ENCODE data around the gene BTBD9. TPM values are rescaled to one million over a fixed set of nuclear protein-coding genes. Genes with fewer than 3 reads are reported as not detected.

BTBD9 gene
- total RNA-seq, 1 experiment from 2014 or later: 19.4 TPM

DNA sequence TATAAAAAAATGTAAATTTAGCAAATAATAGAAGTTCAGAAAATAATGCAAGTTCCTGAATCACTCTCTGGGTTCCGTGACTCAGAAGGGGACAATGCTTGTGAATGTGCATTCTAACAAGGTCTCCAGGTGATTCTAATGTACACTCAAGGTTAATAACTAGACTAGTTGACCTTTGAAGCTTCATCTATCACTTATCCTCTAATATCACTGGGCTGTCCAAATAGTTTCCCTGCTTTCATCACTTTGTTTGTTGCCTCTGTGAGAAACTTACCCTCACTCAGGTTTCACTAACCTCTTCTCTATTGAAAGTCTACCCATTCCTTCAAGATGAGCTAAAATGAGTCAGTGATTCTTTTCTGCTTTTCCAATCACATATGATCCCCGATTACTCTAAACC lies 189.0 kb downstream of the BTBD9 start:
- H3K36me3 Mint-ChIP-seq (ENCODE audit: insufficient read depth, unreplicated experiment): no peaks in the 10 kb centered on the region
- no peak overlapping the region for H3K27ac Mint-ChIP-seq (ENCODE audit: unreplicated experiment)
- no peak for DNase-seq
- no peaks in the 10 kb centered on the region for H3K4me1 Mint-ChIP-seq (ENCODE audit: low read depth, unreplicated experiment)
- CTCF ChIA-PET: no interaction called here
- H3K9me3 Mint-ChIP-seq (ENCODE audit: low read depth, unreplicated experiment): peaks cover 3% of the 10 kb centered on the region
- BruUV-seq (replicated peaks): no TSS peak
- TF ChIP-seq, protein P1, sequence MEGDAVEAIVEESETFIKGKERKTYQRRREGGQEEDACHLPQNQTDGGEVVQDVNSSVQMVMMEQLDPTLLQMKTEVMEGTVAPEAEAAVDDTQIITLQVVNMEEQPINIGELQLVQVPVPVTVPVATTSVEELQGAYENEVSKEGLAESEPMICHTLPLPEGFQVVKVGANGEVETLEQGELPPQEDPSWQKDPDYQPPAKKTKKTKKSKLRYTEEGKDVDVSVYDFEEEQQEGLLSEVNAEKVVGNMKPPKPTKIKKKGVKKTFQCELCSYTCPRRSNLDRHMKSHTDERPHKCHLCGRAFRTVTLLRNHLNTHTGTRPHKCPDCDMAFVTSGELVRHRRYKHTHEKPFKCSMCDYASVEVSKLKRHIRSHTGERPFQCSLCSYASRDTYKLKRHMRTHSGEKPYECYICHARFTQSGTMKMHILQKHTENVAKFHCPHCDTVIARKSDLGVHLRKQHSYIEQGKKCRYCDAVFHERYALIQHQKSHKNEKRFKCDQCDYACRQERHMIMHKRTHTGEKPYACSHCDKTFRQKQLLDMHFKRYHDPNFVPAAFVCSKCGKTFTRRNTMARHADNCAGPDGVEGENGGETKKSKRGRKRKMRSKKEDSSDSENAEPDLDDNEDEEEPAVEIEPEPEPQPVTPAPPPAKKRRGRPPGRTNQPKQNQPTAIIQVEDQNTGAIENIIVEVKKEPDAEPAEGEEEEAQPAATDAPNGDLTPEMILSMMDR (IDR thresholded peaks at IDR 0.05; ENCODE audit: unreplicated experiment): no peak
- intact Hi-C loops (cut with micrococcal nuclease; ENCODE audit: unreplicated experiment): no loop called here
- H3K4me3 Mint-ChIP-seq (ENCODE audit: low read depth, unreplicated experiment): no peak overlapping the region
- H3K27me3 Mint-ChIP-seq (ENCODE audit: unreplicated experiment): no peaks in the 10 kb centered on the region

DNA sequence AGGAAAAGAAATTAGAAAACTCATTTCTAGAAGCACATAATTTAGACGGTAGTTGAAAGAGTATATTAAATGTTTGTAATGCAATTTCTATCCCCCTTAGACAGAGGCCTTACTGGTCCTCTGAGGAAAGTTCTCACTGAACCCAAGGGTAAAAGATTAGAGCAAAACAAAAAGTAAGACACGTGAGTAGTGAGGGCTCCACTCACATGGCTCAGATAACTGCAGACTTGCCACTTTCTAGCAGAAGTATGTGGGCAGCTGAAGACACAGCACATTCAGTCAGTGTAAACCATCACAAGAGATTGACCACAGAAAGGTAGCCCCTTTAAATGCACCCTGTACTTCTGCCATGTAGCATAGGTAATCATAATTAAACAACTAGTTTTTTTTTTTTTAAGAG lies 193.8 kb downstream of the BTBD9 start:
- Mint-ChIP-seq H3K9me3 (ENCODE audit: low read depth, unreplicated experiment) (peaks cover 3% of the 10 kb centered on the region), H3K4me3 (ENCODE audit: low read depth, unreplicated experiment) (no peak overlapping the region), H3K4me1 (ENCODE audit: low read depth, unreplicated experiment) (no peaks in the 10 kb centered on the region), H3K27me3 (ENCODE audit: unreplicated experiment) (no peaks in the 10 kb centered on the region), H3K27ac (ENCODE audit: unreplicated experiment) (no peak overlapping the region), H3K36me3 (ENCODE audit: insufficient read depth, unreplicated experiment) (no peaks in the 10 kb centered on the region)
- CTCF ChIA-PET: interaction anchor here (1.0 kb wide), 1 partner anchor 8 kb away, joined by 4 read pairs; no protein-coding TSS in a partner anchor
- intact Hi-C loops (cut with micrococcal nuclease; ENCODE audit: unreplicated experiment): no loop called here
- no peak for DNase-seq
- no TSS peak for BruUV-seq (replicated peaks)
- TF ChIP-seq, protein P1 (IDR thresholded peaks at IDR 0.05; ENCODE audit: unreplicated experiment): no peak

DNA sequence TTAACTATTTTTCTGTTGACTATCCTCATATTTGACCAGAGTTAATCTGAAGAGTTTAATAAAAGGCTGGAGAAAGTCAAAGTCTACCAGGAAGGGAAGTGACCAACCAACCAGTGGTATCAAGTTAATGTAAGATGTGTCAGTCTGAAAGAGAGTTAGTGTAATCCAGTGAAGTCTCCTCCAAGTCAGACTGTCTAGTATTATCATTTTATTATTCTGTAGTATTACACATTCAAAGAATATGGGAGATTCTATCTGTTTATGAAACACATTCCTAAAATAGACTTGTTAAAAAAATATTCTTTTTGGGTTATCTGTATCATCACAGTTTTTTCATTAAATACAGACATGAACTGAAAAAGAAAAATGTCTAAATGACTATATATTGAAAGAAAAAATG lies 194.4 kb downstream of the BTBD9 start:
- Mint-ChIP-seq H3K27me3 (ENCODE audit: unreplicated experiment) (no peaks in the 10 kb centered on the region), H3K9me3 (ENCODE audit: low read depth, unreplicated experiment) (peaks cover 3% of the 10 kb centered on the region), H3K4me1 (ENCODE audit: low read depth, unreplicated experiment) (no peaks in the 10 kb centered on the region), H3K4me3 (ENCODE audit: low read depth, unreplicated experiment) (no peak overlapping the region), H3K36me3 (ENCODE audit: insufficient read depth, unreplicated experiment) (no peaks in the 10 kb centered on the region), H3K27ac (ENCODE audit: unreplicated experiment) (no peak overlapping the region)
- CTCF ChIA-PET: no interaction called here
- no TSS peak for BruUV-seq (replicated peaks)
- intact Hi-C loops (cut with micrococcal nuclease; ENCODE audit: unreplicated experiment): no loop called here
- TF ChIP-seq, protein P1 (IDR thresholded peaks at IDR 0.05; ENCODE audit: unreplicated experiment): no peak
- no peak for DNase-seq

DNA sequence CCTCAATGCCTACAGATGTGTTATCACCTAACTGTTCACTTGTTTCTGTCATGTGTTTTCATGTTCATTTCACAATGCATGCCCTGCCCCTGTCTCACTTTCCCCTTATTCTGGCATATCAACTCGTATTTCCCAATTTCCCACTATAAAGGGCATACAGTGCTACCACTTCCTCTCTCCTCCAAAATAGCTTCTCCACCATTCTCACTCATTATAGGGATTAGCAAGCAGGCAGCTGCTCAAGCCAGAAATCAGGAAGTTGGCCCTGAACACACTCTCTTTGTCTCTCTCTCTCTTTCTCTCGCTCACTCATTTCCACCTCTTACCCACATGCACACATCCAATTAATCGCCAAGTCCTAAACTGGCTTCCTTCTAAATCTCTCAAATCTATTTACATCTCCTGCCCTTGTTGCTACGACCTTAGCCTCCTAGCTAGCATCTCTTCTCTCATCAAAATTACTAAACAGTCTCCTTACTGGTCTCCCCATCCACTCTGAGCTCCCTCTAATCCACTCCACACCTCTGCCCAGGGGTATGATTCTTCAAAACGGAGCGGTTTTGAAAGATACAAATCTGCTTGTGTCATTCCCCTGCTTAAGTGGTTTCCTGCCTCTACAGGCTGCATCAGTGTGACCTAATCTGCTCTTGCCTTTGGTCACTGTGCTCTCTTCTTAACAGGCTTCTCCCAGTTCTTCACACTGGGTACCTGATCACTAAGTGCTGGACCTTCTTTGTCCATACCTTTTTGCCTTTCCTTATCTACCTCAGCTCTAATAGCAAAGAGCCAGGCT lies 196.2 kb downstream of the BTBD9 start:
- H3K4me3 Mint-ChIP-seq (ENCODE audit: low read depth, unreplicated experiment): no peak overlapping the region
- intact Hi-C loops (cut with micrococcal nuclease; ENCODE audit: unreplicated experiment): no loop called here
- H3K9me3 Mint-ChIP-seq (ENCODE audit: low read depth, unreplicated experiment): no peaks in the 10 kb centered on the region
- H3K27ac Mint-ChIP-seq (ENCODE audit: unreplicated experiment): no peak overlapping the region
- CTCF ChIA-PET: no interaction called here
- no TSS peak for BruUV-seq (replicated peaks)
- no peaks in the 10 kb centered on the region for H3K27me3 Mint-ChIP-seq (ENCODE audit: unreplicated experiment)
- peaks cover 6% of the 10 kb centered on the region for H3K4me1 Mint-ChIP-seq (ENCODE audit: low read depth, unreplicated experiment)
- H3K36me3 Mint-ChIP-seq (ENCODE audit: insufficient read depth, unreplicated experiment): no peaks in the 10 kb centered on the region
- DNase-seq: no peak
- TF ChIP-seq, protein P1 (IDR thresholded peaks at IDR 0.05; ENCODE audit: unreplicated experiment): no peak

Data from Calu3 (cell line).